Gastrocnemius medialis (tissue), 4 donors: Measurements from ENCODE around the gene ZDHHC17.

Source experiments
- POLR2A ChIP-seq, 2 donors: fragments of 450-650 bp; IDR thresholded peaks; one replicate each; pipeline ENCODE4 v1.6.1; 2017; ENCODE audit warnings: antibody characterized with exemption in 2 of 2, mild to moderate bottlenecking in 2 of 2, moderate library complexity in 2 of 2
- TF ChIP-seq, protein P1 (sequence below), 5 experiments: fragments of 450-650 bp in 3 of 5; fragments of 200-600 bp in 2 of 5; sonication (generic) in 2 of 5; IDR thresholded peaks in 4 of 5; conservative IDR thresholded peaks in 1 of 5; 1 replicate in 4 of 5; 2 replicates in 1 of 5; pipeline ENCODE4 v1.5.1; 2016 to 2019; ENCODE audit warnings: antibody characterized with exemption in 5 of 5, mild to moderate bottlenecking in 3 of 5, moderate library complexity in 3 of 5

DNA sequence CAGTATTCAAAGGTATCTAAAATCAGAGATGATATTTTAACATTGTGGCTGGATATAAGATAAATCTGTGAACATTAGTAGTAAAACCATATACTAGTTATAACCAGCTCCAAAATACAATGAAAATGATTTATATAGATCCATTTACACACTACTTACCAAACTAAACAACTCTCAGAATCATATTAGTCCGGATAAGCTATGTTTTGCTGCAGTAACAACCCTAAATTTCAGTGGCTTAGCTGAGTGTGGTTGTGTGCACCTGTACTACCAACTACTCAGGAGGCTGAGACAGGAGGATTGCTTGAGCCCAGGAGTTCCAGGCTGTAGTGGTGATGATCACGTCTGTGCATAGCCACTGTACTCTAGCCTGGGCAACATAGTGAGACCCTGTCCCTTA, 23.8 kb downstream of the ZDHHC17 start:
- TF ChIP-seq POLR2A (IDR thresholded peaks at IDR 0.05), result no peak
- TF ChIP-seq, protein P1, sequence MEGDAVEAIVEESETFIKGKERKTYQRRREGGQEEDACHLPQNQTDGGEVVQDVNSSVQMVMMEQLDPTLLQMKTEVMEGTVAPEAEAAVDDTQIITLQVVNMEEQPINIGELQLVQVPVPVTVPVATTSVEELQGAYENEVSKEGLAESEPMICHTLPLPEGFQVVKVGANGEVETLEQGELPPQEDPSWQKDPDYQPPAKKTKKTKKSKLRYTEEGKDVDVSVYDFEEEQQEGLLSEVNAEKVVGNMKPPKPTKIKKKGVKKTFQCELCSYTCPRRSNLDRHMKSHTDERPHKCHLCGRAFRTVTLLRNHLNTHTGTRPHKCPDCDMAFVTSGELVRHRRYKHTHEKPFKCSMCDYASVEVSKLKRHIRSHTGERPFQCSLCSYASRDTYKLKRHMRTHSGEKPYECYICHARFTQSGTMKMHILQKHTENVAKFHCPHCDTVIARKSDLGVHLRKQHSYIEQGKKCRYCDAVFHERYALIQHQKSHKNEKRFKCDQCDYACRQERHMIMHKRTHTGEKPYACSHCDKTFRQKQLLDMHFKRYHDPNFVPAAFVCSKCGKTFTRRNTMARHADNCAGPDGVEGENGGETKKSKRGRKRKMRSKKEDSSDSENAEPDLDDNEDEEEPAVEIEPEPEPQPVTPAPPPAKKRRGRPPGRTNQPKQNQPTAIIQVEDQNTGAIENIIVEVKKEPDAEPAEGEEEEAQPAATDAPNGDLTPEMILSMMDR (IDR thresholded peaks at IDR 0.05 in 4 of 5, conservative IDR thresholded peaks at IDR 0.05 in 1 of 5), result no peak
